Hippocampal formation (tissue), 2 donors: ENCODE measurements around the gene SFT2D1.

ENCODE experiments used
- DNase-seq, 2 donors: peaks; one replicate each; lab custom pipeline; 2025; lab: John Stamatoyannopoulos, UW

SFT2D1 gene

GRCh38 chr6:166277892-166278578 lies 64.3 kb downstream of the SFT2D1 start:
- no peak for DNase-seq

DNA sequence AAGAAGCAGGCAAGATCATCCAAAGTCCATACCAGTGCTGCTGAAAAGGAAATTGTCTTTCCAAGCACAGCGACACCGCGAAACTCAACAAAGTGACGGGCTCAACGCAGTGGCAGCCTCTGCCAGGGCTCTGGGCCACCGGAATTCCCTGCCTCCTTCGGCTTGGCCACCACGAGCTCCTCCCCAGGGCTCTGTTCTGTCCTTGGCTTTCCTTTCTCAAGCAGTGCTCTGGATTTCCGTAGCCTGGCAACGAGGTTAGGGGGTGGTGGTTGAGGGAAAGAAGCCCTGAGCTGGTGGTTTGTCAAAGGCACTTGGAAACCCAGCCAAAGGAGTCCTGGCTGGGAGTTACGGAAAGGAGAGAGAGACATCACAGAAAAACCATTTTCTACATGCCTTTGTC lies 65.3 kb downstream of the SFT2D1 start:
- peak; percentile 60 to 68 for DNase-seq

DNA sequence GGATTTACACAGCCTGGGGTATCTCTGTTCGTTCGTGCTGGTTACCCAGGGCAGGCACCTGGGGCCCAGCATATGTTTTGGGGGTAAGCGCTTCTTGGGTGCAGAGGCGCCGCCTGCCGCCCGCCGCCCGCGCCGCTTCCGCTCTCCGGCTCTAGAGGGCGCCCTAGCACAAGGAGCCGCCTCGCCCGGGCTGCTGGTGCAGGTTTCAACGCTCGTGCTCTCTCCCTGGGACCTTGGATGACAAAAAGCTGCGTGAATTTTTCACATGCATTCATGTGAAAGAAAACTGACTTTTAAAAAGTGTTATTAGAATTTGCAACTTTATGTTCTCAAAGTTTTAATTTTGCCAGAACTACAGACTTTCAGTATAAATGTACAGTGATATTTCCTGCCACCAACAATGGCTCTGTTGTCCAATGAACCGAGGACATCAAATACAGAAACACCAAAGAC lies 66.6 kb downstream of the SFT2D1 start:
- DNase-seq, result peak; percentile 57 to 78

- DNase-seq, result no peak
Measured at GRCh38 chr6:166274739-166275370, 67.5 kb downstream of the SFT2D1 start.

DNA sequence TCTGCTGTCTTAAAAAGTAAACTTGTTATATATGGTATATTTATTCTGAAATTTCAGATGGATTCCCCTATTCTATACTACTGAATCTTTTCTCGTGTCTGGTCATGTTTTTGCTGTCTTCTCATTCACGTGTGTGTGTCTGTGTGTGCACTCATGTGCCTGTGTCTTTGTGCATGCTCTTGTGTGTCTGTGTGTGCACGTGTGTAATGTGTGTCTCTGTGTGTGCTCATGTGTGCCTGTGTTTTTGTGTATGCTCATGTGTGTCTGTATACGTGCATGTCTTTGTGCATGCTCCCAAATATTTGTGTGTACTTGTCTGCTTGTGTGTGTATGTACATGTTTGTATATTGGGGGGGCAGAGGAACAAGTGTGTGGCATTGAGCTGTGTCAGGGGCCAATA lies 68.2 kb downstream of the SFT2D1 start:
- DNase-seq, result no peak

DNA sequence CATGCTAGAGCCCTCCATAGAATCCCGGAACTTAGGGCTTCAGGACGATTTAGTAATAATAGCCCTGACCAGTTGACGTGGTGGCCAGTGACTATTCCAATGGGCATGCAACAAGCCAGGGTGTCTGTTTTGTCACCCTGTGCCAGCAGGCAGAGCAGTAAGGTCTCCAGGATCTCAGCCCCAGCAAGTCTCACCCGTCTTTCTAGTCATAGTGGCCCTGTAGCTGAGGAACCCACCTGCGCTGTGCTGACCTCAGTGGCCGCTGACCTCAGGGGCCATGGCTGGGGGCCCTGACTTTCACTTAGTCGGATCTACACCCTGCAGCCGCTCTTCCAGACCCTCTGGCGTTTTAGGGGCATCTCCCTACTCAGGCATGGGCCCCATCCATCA lies 71.0 kb downstream of the SFT2D1 start:
- DNase-seq, result no peak

DNA sequence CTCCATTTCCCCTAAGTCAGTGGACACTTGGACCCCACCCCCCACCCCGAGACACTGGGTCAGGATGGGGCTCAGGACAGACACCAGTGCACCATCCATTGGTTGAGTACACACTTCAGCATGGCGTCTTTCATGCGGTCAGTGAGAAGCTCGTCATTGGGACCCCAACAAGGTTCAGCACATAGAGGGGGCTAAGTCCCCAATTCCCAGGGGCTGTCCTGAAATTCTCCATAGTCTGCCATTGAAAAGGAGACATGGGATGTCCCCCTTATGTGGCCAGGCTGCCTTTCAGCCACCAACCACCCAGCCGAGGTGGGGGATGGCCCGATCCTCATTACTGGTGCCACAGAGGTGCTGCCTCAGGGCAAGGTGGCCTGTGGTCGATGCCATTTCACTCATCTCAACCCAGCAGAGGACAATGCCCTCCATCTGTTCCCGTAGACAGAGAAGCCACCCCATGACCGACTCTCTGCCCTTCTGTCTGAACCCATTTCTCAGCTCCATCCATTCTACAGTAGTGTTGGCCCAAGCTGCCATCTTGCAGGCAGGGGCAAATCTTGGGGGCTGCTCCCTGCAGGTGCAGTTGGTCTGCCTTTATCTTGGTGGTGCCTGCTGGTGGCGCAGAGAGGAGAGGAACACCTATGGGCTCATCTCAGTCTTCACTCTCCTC lies 71.5 kb downstream of the SFT2D1 start:
- no peak for DNase-seq
